GM19463 (cell line): Measurements from ENCODE around the gene CPEB3.
"Not testable (repeated sequence)": the region's sequence is repeated elsewhere in the genome, so short reads cannot be mapped to it uniquely, and the experiment has no call there.

Source experiments
- ATAC-seq: cut with Tn5 transposase; IDR thresholded peaks from one replicate; pipeline ENCODE4 v1.9.1; 2021; ENCODE audit warnings: mild to moderate bottlenecking, moderate library complexity; ENCODE audit not compliant: unreplicated experiment

Gene CPEB3

DNA sequence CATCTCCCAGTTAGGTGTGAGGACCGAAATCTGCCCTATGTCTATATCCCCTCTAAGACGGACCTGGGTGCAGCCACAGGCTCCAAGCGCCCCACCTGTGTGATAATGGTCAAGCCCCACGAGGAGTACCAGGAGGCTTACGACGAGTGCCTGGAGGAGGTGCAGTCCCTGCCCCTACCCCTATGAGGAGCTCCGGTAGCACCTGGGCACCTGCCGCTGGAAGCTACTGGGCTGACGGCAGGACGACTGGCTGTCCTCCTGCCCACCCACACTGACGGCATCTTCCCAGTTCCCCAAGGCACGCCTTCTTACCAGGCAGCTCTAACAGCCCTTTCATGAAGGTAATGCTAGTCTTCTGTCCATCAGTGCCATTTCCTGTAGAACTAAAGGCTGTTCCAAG is 74.3 kb downstream of the CPEB3 start:
- not testable (repeated sequence) for ATAC-seq

DNA sequence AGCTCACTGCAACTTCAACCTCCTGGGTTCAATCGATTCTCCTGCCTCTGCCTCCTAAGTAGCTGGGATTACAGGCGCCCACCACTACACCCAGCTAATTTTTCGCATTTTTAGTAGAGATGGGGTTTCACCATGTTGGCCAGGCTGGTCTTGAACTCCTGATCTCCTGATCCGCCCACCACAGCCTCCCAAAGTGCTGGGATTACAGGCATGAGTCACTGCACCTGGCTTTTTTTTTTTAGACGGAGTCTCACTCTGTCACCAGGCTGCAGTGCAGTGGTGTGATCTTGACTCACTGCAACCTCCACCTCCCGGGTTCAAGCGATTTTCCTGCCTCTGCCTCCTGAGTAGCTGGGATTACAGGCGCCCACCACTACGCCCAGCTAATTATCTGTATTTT is 75.7 kb downstream of the CPEB3 start:
- not testable (repeated sequence) for ATAC-seq

DNA sequence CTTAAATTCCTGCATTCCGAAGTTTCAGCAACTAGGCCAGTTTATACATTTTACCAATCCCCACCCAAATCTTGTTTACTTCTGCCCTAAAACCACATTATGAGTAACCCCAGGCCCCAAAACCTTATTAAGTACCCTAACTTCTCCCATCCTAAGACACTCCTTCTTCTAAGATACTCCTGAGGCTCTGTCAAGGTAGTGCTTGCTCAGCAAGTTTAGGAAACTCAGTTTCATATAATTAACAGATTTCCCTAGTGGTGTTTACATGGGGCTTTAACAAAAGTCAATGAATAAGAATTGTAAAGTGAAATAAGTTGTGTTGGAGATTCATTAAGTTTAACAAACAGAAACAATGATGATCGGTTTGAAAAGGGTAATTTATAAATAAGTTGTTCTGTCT is 77.8 kb downstream of the CPEB3 start:
- ATAC-seq: no peak

GRCh38 chr10:92208736-92209135 is 82.1 kb downstream of the CPEB3 start:
- no peak for ATAC-seq

DNA sequence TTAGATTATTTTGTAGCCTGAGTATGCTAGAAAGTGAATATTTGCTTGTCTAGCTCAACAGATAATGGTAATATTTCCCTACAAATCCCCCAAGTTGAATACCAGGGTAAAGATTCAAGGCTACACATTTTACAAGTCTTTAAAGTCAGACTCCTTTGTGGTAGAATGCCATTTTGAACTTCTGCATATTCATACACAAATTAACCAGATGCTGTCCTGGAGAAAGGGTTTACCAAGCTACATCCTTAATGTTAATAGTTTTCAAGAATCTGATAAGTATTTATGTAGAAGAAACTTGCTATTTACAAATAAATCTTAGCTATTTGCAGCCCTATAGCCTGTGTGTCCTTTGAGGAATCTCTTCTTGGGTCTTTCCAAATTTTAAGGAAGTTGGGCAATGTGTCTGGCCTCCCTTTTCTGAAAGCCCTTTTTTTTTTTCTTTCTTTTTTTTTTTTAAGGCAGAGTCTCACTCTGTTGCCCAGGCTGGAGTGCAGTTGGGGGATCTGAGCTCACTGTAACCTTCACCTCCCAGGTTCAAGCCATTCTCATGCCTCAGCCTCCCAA is 82.6 kb downstream of the CPEB3 start:
- no peak for ATAC-seq

GRCh38 chr10:92207061-92207460 is 83.8 kb downstream of the CPEB3 start:
- no peak for ATAC-seq

DNA sequence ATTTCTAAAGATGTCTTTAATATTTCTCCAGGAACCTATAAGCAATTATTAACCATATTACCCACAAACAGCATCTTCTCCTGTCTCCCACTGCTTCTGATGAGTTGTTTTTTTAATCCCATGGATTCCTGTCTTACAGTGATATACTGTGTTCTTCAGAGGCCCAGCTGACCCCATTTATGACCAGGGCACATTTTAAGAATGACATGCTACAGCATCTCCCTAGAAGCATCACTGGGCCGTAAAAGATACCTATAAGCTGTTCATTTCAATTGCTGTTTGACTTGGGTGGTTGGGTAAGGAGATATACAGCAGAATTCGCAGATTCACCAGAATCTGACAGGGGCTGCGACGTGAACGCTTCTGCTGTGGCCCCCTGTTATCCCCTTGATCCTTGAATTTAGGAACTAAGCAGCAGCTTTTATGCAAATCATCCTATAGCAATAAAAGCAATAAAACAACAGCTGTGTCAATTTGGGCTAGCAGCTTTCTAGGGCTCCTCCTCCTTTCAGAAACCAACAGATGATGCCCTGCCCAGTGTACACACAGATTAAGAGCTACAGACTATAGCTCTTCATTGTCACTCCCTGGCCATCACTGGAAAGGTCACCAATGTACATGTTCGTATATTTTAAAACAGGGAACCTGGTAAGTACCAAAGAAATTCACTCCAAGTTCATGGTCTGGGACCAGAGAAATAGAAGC is 86.8 kb downstream of the CPEB3 start:
- no peak for ATAC-seq

- ATAC-seq: no peak
Measured at GRCh38 chr10:92202536-92202935, 88.3 kb downstream of the CPEB3 start.

GRCh38 chr10:92200564-92200963 is 90.3 kb downstream of the CPEB3 start:
- ATAC-seq: no peak

DNA sequence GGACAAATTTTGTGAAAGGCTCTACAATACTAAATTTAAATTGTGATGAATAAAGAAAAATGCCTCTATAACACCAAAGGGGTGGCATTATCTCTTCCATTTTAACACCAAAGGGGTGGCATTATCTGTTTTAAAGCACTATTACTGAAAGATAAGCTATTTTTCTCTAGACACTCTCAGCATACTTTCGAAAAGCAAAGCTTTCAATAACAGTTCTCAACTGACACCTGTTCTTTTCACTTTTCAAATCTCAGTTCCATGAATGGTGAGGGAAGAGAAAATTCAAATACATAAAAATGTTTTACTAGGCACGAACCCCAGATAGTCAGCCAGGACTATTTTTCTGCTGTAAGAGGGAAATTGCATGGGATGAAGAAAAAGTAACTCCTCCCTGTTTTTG is 103.8 kb downstream of the CPEB3 start:
- no peak for ATAC-seq

DNA sequence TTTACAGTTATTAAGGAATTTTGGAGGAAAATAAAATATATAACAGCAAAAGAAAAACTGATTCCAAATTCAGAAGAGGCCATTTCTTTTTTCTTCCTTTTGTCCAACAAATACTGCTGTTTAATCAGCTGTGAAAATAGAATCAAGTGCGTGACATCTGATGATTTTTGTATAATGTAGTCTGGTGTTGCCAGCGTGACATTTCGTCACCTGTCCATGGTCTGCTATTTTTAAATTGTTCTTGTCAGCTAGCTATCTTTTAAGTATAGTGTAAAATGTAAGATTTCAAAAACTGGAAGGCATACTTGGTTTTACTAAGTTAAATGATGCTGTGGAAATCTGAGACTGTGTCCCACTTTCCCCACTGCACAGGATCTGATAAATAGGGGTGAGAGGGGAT is 105.9 kb downstream of the CPEB3 start:
- ATAC-seq: no peak

- ATAC-seq: no peak
Measured at GRCh38 chr10:92183199-92183598, 107.7 kb downstream of the CPEB3 start.

DNA sequence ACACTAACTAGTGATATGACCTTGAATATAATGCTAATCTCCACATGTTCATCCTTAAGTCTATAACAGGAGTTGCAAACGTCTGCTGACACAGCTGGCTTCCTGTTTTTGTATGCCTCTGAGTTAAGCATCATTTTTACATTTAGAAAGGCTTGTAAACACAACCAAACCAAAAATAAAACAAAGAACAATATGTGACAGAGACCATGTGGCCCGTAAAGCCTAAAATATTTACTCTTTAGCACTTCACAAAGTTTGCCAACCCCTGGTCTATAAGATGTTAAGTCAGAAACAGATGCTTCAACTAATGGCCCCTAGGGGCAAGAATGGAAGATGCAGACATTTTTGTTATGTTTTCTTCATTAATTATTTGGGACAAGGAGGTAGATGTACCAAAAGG is 109.3 kb downstream of the CPEB3 start:
- no peak for ATAC-seq

GRCh38 chr10:92180399-92180798 is 110.5 kb downstream of the CPEB3 start:
- ATAC-seq: no peak

DNA sequence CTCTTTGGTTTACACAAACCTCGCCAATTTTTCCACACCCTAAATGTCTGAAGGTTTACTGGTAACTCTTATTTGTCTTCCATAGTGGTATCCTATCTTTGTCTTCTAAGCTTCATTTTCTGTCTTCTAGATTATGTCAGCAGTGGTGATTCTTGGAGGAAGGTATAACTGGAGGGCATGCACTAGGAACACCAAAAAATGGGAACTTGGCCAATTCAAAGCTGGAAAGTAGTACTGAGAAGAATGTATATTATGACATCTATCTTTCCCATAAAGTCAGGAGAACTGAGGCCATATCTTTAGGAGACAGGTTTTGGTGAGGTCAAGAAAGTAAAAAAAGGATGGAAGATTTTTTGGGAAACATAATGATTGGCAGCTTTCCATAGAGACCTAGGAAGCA is 113.3 kb downstream of the CPEB3 start:
- no peak for ATAC-seq

- no peak for ATAC-seq
Measured at GRCh38 chr10:92175164-92175563, 115.7 kb downstream of the CPEB3 start.

GRCh38 chr10:92173996-92174395 is 116.9 kb downstream of the CPEB3 start:
- no peak for ATAC-seq

- no peak for ATAC-seq
Measured at GRCh38 chr10:92164036-92164696, 126.7 kb downstream of the CPEB3 start.

DNA sequence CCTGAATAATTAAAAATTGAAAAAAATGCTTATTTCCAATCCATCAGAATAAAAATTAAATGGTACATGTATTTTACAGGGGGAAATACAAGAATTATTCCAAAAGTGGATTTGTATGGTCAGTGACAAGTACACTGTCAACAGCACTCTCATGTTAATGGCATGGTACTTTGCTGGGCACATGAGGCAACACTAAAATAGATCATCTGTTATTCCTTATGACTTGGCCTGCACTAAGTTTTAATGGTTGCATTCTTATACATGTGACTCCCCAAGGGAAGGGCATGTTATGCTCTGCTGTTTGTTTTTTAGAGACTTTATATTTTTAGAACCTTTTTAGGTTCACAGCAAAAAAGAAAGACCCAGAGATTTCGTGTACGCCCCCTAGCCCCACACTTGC is 128.3 kb downstream of the CPEB3 start:
- ATAC-seq: no peak

GRCh38 chr10:92156874-92157773 is 133.8 kb downstream of the CPEB3 start:
- ATAC-seq: no peak

- no peak for ATAC-seq
Measured at GRCh38 chr10:92150823-92151222, 140.1 kb downstream of the CPEB3 start.
